GM18867 (cell line): ENCODE results near the gene ADAM19.
A peak's percentile ranks its signal among the peaks of the same experiment; 100 is the strongest.
"Not testable (repeated sequence)": the region's sequence is repeated elsewhere in the genome, so short reads cannot be mapped to it uniquely, and the experiment has no call there.

Source experiments
- ATAC-seq: cut with Tn5 transposase; IDR thresholded peaks from one replicate; pipeline ENCODE4 v1.9.1; 2021; ENCODE audit warnings: mild to moderate bottlenecking, moderate library complexity; ENCODE audit not compliant: unreplicated experiment

ADAM19 gene

GRCh38 chr5:157444224-157444623 is 131.4 kb downstream of the ADAM19 start:
- no peak for ATAC-seq

DNA sequence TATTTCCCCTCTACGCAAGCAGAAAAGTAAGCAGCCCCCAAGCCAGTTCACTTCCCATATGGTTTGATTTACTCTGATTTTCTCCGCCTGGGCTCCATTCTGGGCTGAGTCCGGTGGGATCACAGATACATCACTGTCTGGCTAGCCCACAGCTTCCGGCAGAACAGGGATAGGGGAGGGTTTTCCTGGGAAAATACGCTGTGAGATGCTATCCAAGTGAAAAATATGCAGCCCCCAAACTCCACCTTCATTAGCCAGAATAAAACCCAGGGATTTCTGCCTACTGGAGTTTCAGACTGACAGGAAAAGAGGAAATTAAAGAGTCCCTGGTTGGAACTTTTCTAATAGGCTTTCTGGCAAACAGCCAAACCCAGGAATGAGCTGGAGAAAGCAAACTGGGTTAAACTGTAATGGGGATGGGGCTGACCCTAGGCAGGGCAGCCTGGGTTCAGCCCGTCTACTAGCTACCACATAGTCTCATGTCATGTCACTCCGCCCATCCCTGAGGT is 132.5 kb downstream of the ADAM19 start:
- no peak for ATAC-seq

GRCh38 chr5:157434096-157434495 is 141.5 kb downstream of the ADAM19 start:
- no peak for ATAC-seq

- ATAC-seq, result peak; percentile 84
Measured at GRCh38 chr5:157431544-157432200, 143.9 kb downstream of the ADAM19 start.

- not testable (repeated sequence) for ATAC-seq
Measured at GRCh38 chr5:157429920-157430319, 145.7 kb downstream of the ADAM19 start.
